HCT116 (cell line): Measurements from ENCODE around the gene NDST3.

Experiments used
- CTCF ChIP-seq, 3 experiments: fragments of 200-600 bp in 1 of 3; sonication (generic) in 1 of 3; IDR thresholded peaks in 2 of 3; conservative IDR thresholded peaks in 1 of 3; 2 replicates each; pipeline ENCODE4 v1.5.1; 2012 to 2017; ENCODE audit warnings: low read depth in 2 of 3, low read length in 2 of 3, antibody characterized with exemption in 1 of 3, borderline replicate concordance in 1 of 3, control low read depth in 1 of 3, mild to moderate bottlenecking in 1 of 3, mixed read lengths in 1 of 3, mixed run types in 1 of 3, moderate library complexity in 1 of 3; ENCODE audit not compliant: insufficient read depth in 1 of 3
- EZH2 ChIP-seq: fragments of 200-600 bp; sonication (generic); IDR thresholded peaks from 2 replicates; pipeline ENCODE4 v1.6.1; 2017; ENCODE audit warnings: antibody characterized with exemption, mixed run types
- POLR2A ChIP-seq: IDR thresholded peaks from 2 replicates; pipeline ENCODE4 v1.7.0; 2011; ENCODE audit warnings: borderline replicate concordance; ENCODE audit not compliant: insufficient read depth, insufficient read length; ENCODE audit errors: extremely low read depth
- POLR2AphosphoS5 ChIP-seq: IDR thresholded peaks from 2 replicates; pipeline ENCODE4 v1.6.1; 2011; ENCODE audit warnings: mild to moderate bottlenecking, low read depth, low read length, moderate library complexity
- SIN3A ChIP-seq: IDR thresholded peaks from 2 replicates; pipeline ENCODE4 v1.6.1; 2012; ENCODE audit warnings: low read depth
- YY1 ChIP-seq: IDR thresholded peaks from 2 replicates; pipeline ENCODE4 v1.6.1; 2011; ENCODE audit warnings: low read length, low read depth, moderate library complexity, mild to moderate bottlenecking; ENCODE audit not compliant: insufficient replicate concordance; ENCODE audit errors: extremely low read depth
- ZFX ChIP-seq: fragments of 450-650 bp; IDR thresholded peaks from 2 replicates; pipeline ENCODE4 v1.6.1; 2017
- ZNF274 ChIP-seq: fragments of 200-500 bp; sonication (Bioruptor generic); IDR thresholded peaks from 2 replicates; pipeline ENCODE4 v1.6.1; 2014; ENCODE audit warnings: mild to moderate bottlenecking, low read depth, low read length, inconsistent platforms
- TF ChIP-seq, protein P1 (sequence below): IDR thresholded peaks from 2 replicates; pipeline ENCODE4 v1.6.1; 2012

- TF ChIP-seq CTCF (IDR thresholded peaks at IDR 0.05 in 2 of 3, conservative IDR thresholded peaks at IDR 0.05 in 1 of 3; ENCODE audit: borderline replicate concordance in 1 of 3, insufficient read depth in 1 of 3, low read depth in 2 of 3, low read length in 2 of 3) (no peak), POLR2A (no peak), POLR2AphosphoS5 (no peak), YY1 (no peak), EZH2 (no peak), SIN3A (no peak), ZNF274 (no peak), ZFX (no peak)
- TF ChIP-seq, protein P1, sequence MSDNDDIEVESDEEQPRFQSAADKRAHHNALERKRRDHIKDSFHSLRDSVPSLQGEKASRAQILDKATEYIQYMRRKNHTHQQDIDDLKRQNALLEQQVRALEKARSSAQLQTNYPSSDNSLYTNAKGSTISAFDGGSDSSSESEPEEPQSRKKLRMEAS: no peak
These were observed 187.0 kb downstream of the NDST3 start for GRCh38 chr4:118221227-118221800.
